GM18508 (cell line): ENCODE measurements around the gene NDUFA13.

ENCODE experiments used
- ATAC-seq: cut with Tn5 transposase; IDR thresholded peaks from one replicate; pipeline ENCODE4 v1.9.1; 2021; ENCODE audit warnings: moderate number of reproducible peaks; ENCODE audit not compliant: insufficient read depth, unreplicated experiment

The NDUFA13 gene

DNA sequence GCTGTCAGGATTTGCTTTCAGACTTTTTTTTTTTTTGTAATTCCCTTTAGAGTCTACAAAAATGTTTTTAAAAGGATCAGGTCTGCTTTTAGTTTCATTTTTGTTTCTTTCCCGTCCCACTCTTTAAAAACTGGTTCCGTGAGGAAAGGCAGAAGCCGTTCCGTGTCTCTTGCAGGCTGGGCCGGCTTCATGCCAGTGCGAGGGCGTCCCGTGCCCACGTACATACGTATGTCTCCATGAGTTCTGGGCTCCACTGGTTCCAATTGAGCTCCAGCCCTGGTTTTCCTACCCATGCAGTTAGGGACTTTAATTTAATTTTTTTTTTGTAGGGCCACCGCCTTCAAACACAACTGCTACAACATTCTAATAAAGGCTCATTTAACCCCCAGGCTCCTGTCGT is 9.4 kb upstream of the NDUFA13 start:
- ATAC-seq: no peak

DNA sequence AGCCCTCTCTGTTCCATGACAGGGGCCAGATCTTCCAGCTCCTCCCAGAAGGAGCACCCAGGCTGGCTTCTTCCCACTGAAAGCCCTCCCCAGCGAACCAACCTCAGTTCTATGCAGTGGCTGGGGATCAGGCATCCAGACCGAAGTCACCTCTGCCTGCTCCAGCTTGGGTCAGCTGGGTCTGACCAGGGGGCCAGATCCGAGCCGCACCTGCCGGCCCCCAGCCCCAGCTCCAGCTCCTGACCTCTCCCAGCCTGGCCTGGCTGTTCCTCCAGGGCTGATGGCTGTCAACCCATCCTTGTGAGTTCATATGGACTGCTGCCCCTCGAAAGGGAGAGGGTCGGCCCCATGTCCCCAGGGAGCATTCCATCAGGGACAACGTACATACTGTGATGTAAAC is 8.7 kb upstream of the NDUFA13 start:
- ATAC-seq: no peak

DNA sequence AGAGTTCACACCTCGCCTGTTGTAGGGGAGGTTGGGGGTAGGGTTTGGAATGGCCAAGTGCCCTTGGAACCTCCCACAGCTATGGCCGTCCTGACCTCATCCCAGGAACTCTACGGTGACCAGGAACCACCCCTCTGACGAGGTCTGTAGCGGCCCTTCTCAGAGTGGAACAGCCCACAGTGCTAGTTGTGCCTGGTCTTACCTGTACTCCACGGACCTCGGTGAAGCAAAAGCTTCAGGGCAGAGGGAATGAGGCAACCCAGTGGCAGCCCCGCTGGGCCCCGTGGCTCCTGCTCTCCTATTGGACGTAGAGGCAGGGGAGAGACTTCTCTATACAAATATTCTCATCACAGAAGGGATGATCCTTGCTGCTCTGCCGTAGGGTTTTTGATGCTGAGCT is 7.8 kb upstream of the NDUFA13 start:
- ATAC-seq: no peak

DNA sequence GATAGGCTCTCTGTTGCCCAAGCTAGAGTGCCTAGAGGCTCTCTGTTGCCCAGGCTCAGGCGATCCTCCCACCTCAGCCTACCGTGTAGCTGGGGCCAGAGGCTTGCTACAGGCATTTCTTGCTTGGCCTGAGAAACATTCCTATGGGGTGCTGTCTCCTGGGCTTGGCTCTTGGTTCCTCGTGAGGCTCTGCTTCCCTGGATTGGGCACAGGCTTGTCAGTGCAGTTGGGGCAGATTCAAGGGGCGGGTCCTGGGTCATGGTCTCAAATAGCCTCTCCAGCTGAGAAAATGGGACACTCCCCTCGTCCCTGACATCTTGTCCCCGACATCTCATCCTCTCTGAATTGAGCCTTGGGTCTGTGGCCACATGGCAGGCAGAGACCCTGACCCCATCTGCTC is 5.6 kb upstream of the NDUFA13 start:
- no peak for ATAC-seq

DNA sequence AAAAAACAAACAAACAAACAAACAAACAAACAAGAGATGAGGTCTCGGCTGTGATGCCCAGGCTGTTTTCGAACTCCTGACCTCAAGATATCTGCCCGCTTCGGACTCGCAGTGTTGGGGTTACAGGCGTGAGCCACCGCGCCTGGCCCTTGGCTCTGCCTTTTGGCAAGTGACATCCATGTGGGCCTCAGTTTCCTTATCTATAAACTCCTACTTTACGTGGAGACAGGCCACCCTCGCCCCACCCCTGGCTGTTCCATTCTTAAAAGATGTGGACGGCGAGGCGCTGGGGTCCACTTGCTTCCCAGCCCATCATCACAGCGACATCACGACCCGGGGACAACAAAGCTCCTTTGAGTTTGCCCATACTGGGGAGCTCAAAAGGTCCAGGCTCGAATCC is 2.3 kb upstream of the NDUFA13 start:
- ATAC-seq: no peak

DNA sequence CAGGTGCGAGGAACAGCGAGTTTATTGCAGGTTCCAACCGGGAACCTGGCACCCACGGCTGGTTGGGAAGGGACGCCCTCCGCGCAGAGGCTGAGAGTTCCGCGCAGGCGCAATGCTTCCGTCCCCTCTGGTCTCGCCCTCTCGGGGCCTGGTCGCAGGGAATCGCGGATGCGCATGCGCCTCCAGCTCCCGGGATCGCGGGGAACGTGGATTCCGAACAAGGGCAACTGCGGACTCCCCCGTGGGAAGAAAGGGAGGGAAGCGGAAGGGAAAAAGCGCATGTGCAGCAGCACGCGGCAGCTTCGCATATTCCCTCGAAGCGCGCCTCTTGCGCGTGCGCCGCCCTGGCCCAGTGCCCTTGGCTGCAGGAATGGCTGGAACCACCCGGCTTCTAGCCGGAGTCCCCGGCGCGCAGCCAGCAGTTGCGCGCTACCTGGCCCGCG is 1.8 kb upstream of the NDUFA13 start:
- no peak for ATAC-seq

DNA sequence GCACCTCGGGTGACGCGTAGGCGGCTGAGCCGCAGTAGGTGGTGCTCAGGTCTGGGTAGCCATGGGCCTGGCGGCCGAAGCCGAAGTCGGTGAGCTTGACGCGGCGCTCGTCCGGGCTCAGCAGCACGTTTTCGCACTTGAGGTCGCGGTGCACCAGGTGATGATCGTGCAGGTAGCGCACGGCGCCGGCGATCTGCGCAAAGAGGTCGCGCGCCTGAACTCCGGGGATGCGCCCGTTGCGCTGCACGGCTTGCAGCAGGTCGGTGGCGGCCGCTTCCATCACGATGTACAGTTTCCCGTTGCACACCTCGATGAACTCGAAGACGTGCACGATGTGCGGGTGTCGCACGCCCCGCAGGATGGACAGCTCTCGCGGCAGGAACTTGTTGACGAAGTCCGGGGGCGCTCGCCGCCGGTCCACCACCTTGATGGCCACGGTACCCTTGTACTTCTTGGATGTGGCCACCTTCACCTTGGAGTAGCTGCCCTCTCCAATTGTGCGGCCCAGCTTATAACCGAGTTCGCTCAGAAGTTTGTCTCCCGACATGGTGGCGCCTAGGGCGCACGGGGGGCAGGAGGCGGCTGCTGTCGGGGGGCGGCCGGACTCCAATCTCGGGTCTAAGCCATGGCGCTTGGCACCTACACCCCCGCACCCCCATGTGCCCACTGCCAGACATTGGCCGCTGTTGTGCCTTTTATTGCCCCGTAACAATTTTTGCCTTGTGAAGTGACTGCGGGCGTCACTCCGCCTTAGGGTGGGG is 964 bp upstream of the NDUFA13 start, which contains the start of gene TSSK6:
Gene TSSK6, minus strand, starts transcription at position 668 of the 761 bp plus-strand sequence. Its CDS starts 121 bp downstream, at position 547.
- no peak for ATAC-seq

DNA sequence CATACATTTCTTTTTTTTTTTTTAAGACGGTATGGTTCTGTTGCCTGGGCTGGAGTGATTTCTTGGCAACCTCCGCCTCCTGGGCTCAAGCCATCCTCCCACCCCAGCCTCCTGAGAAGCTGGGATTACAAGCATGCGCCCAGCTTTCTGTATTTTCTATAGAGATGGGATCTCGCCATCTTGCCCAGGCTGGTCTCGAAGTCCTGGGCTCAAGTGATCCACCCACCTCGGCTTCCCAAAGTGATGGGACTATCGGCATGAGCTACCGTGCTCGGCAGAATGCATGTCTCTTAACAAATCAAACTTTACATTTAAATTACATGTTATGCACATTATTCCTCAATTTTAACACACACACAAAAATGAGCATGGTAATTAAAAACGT is 1.2 kb downstream of the NDUFA13 start:
- ATAC-seq: no peak

DNA sequence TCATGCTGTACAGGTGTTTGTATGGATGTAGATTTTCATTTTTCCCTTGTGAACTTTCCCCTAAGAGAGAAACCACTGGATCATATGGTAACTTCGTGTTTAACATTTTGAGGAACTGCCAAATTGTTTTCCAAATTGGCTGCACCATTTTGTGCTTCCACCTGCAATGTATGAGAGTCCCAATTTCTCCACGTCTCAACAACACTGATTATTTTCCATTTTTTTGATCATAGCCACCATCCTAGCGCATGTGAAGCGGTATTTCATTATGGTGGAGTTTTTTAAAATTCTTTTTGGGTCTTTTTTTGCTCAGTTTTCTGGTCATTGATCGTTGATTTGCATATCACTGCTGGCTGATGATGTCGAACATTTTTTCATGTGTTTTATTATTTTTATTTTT is 5.0 kb downstream of the NDUFA13 start:
- ATAC-seq: no peak

DNA sequence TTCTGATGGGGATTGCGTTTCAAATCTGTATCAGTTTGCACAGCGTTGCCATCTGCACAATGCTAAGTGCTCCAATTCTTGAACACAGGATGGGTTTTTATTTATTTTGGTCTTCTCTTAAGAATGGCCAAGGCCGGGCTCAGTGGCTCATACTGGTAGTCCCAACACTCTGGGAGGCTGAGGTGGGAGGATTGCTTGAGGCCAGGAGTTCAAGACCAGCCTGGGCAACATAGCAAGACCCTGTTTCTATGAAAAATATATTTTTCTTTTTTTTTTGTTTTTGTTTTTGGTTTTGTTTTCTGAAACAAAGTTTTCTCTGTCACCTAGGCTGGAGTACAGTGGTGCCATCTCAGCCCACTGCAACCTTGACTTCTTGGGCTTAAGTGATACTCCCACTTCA is 7.2 kb downstream of the NDUFA13 start:
- no peak for ATAC-seq

DNA sequence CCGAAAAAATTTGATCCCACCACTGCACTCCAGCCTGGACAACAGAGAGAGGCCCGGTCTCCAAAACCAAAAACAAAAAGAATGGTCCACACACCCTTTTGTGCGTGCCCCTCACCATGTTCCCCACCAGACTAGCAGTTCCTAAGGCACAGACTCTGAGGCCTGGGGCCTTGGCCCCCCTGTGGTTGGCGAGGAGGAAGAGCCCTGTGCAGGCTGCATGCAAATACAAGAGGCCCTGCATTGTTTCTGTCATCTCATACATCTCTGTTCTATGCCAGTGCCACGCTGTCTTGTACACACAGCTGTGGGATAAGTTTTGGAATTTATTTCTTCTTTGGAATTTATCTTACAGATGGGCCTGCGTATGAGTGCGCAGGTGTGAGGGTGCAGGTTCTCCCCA is 8.0 kb downstream of the NDUFA13 start:
- no peak for ATAC-seq

DNA sequence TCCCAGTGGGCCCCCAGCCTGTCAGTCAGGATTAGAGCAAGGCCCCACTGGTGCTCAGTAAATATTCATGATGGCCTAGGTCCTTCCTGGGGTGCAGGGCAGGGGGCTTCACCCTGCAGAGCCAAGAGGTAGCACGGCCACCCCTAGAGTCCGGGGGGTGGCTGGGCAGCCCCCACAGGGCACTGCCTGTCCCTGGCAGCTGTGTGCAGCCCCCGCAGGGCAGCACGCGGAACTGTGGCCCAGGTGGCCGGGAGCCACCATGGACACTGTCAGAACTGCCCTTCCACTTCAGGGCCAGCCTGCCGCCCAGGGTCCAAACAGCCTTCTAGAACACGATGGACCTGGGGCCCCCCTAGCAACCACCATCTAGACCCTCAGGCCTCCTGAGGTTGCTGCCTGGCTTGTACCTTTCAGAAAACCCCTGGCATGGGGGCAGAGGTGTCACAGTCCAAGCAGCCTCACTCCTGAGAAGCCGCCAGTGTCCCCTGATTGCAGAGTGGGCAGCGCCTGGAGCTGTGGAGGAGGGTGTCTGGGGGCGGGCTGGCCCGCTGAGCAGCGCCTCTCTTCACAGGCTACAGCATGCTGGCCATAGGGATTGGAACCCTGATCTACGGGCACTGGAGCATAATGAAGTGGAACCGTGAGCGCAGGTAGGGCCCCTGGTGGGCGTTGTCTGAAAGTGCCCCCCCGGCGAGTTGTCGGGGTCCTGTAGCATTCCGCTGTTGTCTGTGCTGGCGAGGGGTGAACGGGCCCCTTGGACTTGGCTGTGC is 9.8 kb downstream of the NDUFA13 start:
- ATAC-seq: no peak

DNA sequence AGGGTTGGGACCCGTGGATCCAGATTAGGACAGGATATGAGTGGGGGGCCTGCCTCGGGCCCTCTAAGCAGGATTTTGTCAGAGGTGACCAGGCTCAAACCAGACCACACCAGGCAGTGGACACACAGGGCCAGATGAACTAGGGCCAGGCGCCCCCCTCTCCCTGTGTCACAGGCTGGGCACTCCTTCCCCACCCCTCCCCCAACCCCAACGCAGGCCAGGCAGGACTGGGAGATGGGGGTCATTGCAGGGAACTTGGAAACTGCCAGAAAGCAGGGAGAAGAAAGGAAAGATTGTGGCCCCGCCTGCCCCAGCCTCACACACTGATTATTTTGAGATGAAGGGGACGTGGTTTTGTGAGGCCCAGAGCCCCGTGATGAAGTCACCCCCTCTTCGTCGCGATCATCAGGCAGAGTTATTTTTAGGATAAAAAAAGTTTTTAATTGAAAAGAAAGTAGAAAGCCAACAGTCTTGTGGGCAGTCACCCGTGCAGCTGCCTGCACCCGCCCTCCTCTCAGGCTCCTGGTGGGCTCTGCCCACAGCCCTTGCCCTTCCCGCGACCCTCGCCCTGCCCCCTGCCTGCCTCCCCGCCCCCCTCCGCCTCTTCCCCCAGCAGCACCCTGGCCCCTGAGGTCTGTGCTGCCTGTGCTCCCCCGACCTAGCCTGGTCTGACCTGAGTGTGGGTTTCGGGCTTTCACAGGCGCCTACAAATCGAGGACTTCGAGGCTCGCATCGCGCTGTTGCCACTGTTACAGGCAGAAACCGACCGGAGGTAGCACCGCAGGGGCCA is 10.8 kb downstream of the NDUFA13 start:
- ATAC-seq: no peak

DNA sequence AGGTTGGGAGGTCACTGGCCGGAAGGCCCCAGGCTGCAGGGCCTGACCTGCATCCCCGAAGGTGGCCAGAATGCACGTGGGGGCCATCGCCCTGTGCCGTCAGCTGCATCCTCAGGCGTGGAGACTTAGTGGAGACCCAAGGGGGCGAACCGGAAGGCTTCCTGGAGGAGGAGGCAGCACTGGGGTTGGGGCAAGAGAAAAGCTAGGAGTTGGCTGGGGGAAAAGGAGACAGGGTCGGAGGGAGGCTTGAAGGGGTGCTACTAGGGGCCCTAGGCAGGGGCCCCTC is 11.3 kb downstream of the NDUFA13 start:
- no peak for ATAC-seq

DNA sequence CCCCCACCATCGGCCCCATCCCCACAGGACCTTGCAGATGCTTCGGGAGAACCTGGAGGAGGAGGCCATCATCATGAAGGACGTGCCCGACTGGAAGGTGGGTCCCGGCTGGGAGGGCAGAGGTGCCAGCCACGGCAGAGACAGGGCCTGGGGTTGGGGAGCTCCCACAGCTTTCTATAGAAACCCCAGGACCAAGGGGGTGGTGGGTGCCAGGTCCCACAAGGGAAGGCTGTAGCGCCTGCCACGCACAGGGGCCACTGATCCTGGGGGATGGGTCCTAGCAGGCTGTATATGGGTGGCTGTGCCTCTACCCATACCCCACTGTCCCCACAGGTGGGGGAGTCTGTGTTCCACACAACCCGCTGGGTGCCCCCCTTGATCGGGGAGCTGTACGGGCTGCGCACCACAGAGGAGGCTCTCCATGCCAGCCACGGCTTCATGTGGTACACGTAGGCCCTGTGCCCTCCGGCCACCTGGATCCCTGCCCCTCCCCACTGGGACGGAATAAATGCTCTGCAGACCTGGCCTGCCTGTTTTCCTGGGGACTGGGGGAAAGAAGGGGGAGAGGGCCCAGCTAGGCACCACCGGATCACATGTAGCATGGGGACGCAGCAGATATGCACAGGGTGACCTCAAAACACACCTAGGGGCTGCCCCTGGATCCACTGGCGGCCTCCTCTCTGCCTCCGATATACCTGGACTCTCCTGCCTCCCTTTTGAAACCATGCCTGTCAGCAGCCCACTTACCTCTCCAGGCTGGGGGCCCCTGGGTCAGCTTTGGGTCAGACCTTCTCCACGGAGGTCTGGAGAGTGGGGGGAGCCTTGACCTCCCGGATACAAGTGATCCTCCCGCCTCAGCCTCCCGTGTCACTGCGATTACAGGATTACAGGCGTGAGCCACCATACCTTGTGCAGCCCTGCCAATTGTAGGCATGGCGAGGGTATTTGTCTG is 11.9 kb downstream of the NDUFA13 start:
- no peak for ATAC-seq

DNA sequence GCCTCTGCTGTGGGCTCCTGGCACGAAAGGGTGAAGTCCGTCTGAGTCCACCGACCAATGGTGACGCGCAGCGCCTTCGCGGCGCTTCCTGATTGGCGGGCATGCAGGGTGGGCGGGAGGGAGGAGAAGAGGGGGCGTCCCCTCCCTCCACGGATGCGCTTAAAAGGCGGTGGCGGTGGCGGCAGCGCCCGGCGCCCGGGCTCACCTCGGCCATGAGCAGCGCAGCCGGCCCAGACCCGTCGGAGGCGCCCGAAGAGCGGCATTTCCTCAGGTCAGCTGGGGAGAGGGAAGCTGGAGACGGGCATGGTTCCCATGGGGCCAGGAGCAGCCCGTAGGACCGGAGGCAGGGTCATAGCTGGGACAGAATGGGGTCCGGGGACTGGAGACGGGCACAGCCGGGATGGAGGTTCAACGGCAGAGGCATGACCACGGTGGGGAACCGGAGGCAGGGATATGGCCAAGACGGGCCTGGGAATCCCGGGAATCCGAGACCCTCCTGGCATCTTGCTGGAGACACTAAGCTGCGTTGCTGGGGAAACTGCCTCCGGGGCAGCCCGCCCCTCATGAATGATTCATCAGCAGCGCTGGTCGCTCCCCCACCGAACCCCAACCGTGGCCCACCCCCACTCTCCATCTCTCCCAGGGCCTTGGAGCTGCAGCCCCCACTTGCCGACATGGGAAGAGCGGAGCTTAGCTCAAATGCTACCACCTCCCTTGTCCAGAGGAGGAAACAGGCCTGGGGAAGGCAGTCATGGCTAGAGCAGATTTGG is 12.9 kb downstream of the NDUFA13 start, which contains the start of gene YJEFN3:
Gene YJEFN3, plus strand, starts transcription at position 191 of the 770 bp plus-strand sequence. Its CDS starts 22 bp downstream, at position 213.
- ATAC-seq: no peak

DNA sequence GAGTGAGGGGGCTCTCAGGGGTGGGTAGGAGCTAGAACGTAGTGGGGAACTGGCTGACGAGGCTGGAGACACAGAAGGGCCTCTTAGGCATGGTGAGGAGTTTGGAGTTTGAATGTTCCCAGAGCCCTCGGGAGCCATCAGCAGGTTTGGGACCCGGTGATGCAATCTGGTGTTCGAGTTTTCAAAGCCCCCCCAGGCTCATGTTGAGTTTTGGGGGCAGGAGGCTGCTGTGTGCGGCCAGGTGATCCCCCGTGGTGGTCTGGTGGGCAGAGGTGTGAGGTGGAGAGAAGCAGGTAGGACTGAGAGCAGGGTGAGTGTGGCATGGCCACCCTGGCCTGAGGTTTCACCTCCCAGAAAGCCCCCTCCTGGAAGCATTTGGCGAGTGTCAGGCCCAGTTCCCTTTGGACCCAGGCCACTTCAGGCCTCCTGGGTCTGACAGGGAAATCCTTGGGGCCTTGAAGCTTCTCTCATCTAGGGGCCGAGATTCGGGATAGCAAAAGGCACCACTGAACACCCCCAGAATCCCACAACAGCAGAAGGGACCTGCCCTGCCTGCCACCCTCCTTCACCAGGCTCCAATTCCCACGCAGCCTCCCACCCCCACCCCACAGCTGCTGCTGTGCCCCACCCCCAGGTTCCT is 13.9 kb downstream of the NDUFA13 start:
- ATAC-seq: no peak

DNA sequence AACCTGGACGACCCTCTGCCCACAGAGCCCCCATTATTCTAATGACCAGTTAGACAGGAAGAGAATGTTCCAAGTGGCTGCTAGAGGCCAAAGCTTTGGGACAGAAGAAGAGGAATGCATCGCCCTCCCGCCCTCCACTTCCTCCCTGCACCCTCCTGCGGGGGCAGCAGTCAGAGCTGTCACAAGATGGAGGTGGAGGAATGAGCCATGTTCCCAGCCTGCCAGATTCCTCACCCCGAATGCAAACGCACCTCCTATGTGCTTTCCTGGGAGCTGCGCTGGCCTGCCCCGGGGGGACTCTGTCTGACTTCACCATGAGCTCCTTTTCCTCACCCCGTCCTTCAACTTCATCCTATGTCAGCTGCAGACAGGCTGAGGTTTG is 14.4 kb downstream of the NDUFA13 start:
- ATAC-seq: no peak

DNA sequence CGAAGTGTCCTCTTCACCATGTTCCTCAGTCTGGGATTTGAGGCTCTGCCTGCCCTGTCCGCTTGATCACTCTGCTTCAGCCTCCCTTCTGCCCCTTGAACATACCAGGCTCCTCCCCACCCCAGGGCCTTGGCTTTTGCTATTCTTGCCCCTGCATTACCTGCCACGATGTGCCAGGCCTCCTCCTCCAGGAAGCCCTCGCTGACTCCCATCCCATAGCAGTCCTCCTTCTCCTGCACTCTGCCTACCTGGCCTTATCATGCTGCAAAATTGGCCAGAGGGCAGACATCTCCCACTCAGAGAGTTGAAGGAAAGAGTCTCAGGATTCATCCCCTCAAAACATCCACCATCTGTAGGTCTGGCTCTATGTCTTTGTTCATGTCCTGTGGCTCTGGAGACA is 14.9 kb downstream of the NDUFA13 start:
- no peak for ATAC-seq
